Stromal cell of bone marrow (primary cell): ENCODE data around the gene CFAP100.

Source experiments
- DNase-seq: peaks from one replicate; pipeline ENCODE4 v3.0.0-alpha.2; 2012; ENCODE audit warnings: low read depth

CFAP100 gene

DNA sequence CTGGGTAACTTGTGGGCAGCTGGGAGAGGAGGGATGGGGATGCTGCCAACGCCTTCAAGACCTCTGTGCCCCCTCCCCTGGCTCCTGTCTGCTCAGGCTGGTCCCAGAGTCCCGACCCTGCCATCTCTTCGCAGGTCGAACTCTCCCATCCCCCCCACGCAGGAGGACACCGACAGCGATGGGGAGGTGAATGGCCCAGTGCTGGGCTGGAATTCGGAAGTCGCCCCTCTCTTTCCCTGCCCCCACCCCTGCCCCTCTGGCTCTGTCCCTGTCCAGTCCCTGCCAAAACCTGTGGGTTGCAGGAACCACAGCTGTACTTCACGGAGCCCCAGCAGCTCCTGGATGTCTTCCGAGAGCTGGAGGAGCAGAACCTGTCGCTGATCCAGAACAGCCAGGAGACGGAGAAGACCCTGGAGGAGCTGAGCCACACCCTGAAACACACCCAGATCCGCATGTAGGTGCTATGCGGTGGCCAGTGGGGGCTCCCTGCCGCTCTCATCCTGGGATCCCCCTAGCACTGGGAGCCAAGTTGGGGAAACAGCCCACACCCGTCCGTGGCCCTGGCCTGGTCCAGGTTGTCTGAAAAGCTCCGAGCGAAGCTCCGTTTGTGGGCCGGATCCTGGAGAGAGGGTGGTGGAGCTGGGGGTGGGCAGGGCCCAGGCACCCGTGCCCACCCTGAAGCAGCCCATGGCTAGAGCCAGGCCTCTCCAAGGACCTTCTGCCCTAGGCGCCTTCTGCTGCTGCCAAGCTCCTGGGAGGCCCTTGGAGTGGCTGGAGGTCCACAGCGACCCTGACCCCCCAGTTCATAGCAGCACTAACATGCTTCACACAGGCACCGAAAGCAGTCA is 28.7 kb downstream of the CFAP100 start:
- no peak for DNase-seq

DNA sequence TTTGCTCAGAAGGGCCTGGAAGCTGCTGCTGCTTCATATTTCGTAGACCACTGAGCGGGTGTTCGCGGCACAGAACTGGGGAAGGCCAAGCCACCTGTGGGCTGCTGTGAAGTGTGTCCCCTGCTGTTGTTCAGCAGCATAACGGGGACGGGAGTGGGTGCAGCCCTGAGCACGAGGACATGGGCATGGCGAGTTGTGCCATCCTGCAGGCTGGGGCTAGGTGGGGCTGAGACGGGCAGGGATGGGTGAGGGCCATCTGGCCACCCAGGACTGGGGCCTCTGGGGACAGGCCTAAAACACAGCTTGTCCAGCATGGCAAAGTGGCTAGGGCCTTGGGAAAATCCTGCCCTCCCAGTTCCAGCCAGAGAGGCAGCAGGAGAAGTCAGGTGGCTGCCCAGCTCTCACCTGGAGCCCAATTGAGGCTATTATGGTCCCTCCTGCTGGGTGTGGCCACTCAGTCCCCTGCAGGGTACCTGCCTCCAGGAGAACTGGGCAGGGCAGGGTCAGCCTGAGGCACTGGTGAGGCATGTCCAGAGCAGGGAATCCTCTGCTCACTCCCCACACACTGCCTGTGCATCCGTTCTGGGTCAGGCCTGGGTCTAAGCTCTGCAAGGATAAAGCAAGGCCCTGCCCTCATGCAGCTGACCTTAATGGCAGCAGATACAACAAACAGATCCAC is 29.5 kb downstream of the CFAP100 start:
- DNase-seq, result no peak

DNA sequence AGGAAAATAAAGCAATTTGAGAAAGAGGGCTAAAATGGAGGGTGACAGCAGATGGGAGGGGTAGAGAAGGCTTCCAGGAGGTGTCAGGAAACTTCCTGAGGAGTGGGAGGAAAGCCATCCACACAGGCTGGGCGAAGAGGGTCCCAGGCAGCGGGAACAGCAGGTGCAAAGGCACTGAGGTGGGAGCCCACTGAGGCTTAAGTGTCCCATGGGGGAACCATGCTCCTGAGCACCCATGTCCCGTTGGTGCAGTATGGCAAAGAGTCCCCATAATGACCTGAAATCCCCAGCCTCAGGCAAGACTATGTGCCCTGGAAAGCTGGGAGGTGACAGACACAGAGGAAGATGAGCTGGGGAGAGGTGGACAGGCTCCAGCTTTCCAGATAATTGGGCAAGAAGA is 30.0 kb downstream of the CFAP100 start:
- no peak for DNase-seq

- DNase-seq, result no peak
Observed at GRCh38 chr3:126431103-126431534, 36.4 kb downstream of the CFAP100 start.

- DNase-seq, result peak; percentile 31
Observed at GRCh38 chr3:126432361-126433104, 37.8 kb downstream of the CFAP100 start.

- DNase-seq, result no peak
Observed at GRCh38 chr3:126433105-126433430, 38.4 kb downstream of the CFAP100 start.

- no peak for DNase-seq
Observed at GRCh38 chr3:126433496-126434263, 39.0 kb downstream of the CFAP100 start.

DNA sequence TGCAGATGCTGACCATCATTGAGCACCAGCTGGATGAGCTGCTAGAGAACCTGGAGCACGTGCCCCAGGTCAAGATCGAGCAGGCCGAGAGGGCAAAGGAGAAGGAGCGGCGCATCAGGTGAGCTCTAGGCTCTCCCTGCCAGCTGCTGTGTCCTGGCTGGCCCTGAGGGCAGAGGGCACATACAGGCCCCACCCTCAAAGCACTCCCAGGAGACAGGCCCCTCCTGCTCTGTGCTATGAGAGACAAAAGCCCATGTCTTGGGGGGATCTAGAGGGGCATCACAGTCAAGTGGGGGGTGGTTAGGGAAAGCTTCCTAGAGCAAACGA is 39.5 kb downstream of the CFAP100 start:
- no peak for DNase-seq

- no peak for DNase-seq
Observed at GRCh38 chr3:126434931-126435411, 40.3 kb downstream of the CFAP100 start.

DNA sequence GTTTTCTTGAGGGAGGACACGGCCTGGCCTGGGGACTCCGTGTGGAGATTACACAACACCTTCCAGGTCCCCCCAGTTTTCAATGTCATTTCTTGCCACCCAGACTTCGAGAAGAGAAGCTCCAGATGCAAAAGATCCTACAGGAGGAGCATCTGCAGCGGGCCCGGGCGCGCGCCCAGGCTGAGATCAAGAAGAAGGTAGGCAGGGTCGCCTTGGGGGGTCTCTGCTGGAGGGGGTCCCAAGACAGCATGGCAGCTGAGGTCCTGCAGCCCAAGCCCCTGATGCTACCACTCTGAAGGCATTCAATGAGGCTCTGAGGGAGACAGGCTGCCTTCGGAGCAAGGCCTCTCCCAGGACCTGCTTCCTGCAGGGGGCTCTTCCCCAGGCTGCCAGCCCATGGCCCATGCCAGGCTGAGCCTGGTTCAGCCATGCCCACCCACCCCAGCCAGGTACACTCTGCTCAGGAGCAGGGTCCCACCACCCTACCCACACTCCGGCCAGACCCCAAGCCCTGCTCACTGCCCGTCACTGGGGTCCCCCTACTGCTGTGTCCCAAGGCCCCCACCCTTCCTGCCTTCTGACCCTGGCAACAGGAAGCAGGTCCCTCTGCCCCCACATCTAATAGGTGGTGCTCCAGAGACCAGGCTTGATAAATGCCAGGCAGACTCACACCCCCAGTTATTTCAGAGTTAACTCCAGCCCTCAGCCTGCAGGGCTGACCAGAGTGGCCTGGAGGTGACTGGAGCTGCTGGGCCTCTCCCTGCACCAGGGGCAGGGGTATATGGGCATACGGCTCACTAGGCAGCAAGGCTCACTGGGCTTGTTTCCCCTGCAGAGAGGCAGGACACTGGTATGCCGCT is 41.0 kb downstream of the CFAP100 start:
- DNase-seq, result no peak

DNA sequence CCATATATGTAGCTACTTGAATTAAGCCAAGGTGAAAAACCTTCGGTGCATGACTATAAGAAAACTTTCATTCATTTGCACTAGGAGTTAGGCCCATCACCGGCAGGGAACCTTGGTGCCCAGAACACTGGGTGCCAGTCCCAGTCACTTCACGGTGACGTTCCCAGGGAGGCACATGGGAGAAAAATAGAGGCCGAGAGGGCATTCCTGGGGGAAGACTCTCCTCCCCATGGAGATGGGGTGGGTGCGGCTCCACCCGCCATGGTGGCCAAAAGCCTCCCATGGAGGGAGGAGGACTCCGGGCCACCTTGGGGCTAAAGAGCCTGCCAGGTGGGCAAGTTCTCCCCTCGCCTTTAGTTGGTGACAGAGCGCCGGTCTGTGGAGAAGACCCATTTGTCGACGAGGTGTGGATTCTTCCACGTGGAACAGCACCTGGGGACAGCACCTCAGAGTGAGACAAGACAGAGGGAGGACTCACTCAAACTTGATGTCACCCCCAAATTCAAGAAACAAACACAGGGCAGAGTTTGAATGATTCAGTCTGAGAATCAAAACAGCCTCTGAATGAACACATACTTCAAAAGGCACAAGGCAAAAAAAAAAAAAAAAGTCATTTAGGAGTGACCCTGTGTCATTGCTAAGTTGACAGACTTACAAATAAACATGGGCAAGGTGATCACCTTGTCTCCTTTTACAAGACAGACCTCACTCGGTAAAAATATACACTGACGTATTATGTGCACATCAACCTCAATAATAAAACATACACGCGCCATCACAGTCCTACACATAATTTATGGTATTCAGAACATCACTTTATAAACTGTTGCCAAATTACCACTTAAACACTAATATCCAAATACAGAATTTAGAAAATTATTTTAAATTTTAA is 42.4 kb downstream of the CFAP100 start:
- DNase-seq, result no peak

GRCh38 chr3:126438186-126438585 is 43.5 kb downstream of the CFAP100 start:
- no peak for DNase-seq

- no peak for DNase-seq
Observed at GRCh38 chr3:126438746-126439145, 44.0 kb downstream of the CFAP100 start.

DNA sequence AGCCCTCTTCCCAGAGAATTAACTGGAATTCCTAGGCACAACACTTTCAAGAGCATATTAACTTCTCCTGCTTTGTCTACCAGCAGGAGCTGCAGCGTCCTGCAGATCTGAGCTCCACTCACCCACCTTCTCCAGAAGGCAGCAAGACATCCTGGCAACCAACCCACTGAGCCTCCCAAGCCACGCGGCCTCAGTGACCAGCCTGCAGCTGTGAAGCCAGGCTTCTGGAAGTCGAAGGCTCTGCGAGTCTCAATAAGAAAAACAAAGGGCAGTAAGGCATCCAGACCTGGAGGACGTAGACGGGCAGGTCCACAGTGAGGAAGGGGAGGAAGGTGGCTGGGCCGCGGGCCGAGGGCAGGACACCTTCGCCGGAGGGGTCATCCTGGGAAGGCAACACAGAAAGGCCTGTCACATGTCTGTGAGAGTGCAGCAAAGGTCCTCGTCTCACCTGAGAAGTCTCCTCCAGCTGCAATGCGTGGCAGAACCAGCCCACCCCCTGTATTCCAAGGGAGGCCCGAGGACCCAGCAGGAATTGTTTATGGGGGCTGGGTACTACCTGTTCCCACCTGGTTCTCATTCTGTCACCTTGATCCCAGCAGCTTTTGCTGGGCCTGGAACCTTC is 44.7 kb downstream of the CFAP100 start:
- DNase-seq, result no peak

GRCh38 chr3:126439968-126440708 is 45.4 kb downstream of the CFAP100 start:
- no peak for DNase-seq

DNA sequence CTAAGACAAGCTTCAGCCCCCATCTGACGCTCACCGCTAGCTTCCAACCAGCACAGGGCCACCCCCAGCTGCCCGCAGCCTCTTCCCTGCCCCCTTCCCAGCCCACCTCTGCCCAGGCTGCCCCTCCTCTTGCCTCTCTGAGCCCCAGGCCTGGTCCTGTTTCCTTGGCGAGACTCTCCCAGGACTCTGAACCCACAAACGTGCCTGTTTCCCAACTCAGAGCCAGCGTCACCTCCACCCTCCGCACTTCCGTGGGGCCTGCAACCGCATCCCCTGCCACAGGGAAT is 45.9 kb downstream of the CFAP100 start:
- DNase-seq, result no peak

GRCh38 chr3:126441256-126441880 is 46.7 kb downstream of the CFAP100 start:
- DNase-seq, result no peak

DNA sequence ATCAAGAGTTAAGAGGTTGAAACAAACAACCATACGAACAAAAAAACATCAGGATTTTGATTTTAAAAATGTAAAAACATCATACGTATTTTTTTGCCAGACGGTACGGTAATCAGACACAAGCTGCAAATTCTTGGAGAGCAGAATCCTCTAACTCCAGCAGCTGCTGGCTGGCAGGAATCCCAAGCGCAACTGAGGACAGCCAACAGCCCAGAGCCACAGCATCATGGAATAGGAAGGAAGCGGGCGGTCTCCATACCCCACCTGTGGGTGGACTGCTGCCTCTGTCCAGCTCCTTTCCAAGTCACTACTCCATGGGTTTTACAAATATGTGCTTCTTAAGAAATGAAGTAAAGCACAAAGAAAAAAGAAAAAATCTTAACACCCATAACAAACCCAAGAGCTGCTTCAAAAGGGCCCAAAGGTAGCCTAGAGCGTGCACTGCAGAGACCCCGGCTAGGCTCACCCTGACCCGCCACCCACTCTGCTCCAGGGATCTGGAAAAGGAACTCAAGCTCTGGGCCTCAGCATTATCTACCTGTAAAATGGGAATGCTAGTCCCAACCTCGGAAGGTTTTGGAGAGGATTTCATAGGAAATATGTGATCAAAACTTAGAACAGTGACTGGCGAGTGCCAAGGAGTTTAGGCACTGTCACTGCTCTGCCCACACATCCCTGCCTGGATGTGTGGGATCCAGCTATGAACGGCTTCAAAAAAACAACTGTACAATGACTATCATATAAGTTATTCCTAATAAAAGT is 47.6 kb downstream of the CFAP100 start:
- no peak for DNase-seq
